OCI-LY1 (cell line): Measurements from ENCODE around the gene CFAP251.

ENCODE experiments used
- H2AFZ ChIP-seq: fragments of 200-600 bp; sonication (generic), shearing (Covaris generic); 2 replicates; pipeline ENCODE4 v1.6.0; 2014; ENCODE audit warnings: antibody characterized with exemption, mild to moderate bottlenecking, low read length
- H3F3A ChIP-seq: fragments of 200-600 bp; sonication (generic), shearing (Covaris generic); 2 replicates; pipeline ENCODE4 v1.6.0; 2014; ENCODE audit warnings: mild to moderate bottlenecking, antibody characterized with exemption, low read length, moderate library complexity; ENCODE audit not compliant: insufficient read depth
- H3K27ac ChIP-seq: fragments of 200-600 bp; sonication (generic); 2 replicates; pipeline ENCODE4 v1.5.1; 2014; ENCODE audit warnings: low read length, mixed run types, mild to moderate bottlenecking, low read depth; ENCODE audit not compliant: poor library complexity, severe bottlenecking
- H3K27me3 ChIP-seq: fragments of 200-600 bp; sonication (generic); 2 replicates; pipeline ENCODE4 v1.6.0; 2014; ENCODE audit warnings: antibody characterized with exemption, mild to moderate bottlenecking, low read length, moderate library complexity; ENCODE audit not compliant: insufficient read depth
- H3K36me3 ChIP-seq: fragments of 200-600 bp; sonication (generic); 2 replicates; pipeline ENCODE4 v1.6.1; 2014; ENCODE audit warnings: mild to moderate bottlenecking, antibody characterized with exemption, low read length, moderate library complexity, mixed read lengths; ENCODE audit not compliant: insufficient read depth
- H3K4me1 ChIP-seq: fragments of 200-600 bp; sonication (generic); 2 replicates; pipeline ENCODE4 v1.5.1; 2014; ENCODE audit warnings: mild to moderate bottlenecking, low read length, moderate library complexity; ENCODE audit not compliant: insufficient read depth, severe bottlenecking
- H3K4me2 ChIP-seq: fragments of 200-600 bp; sonication (generic), shearing (Covaris generic); 2 replicates; pipeline ENCODE4 v1.6.1; 2014; ENCODE audit warnings: low read length
- H3K4me3 ChIP-seq: fragments of 200-600 bp; sonication (generic); 2 replicates; pipeline ENCODE4 v1.5.1; 2014; ENCODE audit warnings: low read length, low read depth, mild to moderate bottlenecking, mixed read lengths; ENCODE audit not compliant: poor library complexity, severe bottlenecking
- H3K79me2 ChIP-seq: fragments of 200-600 bp; shearing (Covaris generic); 2 replicates; pipeline ENCODE4 v1.6.1; 2016; ENCODE audit warnings: mixed run types, low read length, mixed read lengths; ENCODE audit not compliant: insufficient read depth
- H3K9ac ChIP-seq: fragments of 200-600 bp; sonication (generic), shearing (Covaris generic); 2 replicates; pipeline ENCODE4 v1.6.1; 2014; ENCODE audit warnings: mild to moderate bottlenecking, low read length, mixed read lengths
- H3K9me2 ChIP-seq: fragments of 200-600 bp; sonication (generic), shearing (Covaris generic); 2 replicates; pipeline ENCODE4 v1.6.1; 2014; ENCODE audit warnings: low read depth, mild to moderate bottlenecking, low read length, mixed read lengths
- H3K9me3 ChIP-seq: fragments of 200-600 bp; shearing (Covaris generic); 2 replicates; pipeline ENCODE4 v1.6.1; 2014; ENCODE audit warnings: low read length, mixed read lengths
- H4K20me1 ChIP-seq: fragments of 200-600 bp; sonication (generic), shearing (Covaris generic); 2 replicates; pipeline ENCODE4 v1.6.0; 2016; ENCODE audit warnings: mild to moderate bottlenecking, low read length; ENCODE audit not compliant: insufficient read depth
- CTCF ChIP-seq: fragments of 200-600 bp; sonication (generic), shearing (Covaris generic); IDR thresholded peaks from 2 replicates; pipeline ENCODE4 v1.5.1; 2017; ENCODE audit warnings: mild to moderate bottlenecking, antibody characterized with exemption, low read length, moderate library complexity, mixed read lengths
- EZH2 ChIP-seq: fragments of 200-600 bp; sonication (generic), shearing (Covaris generic); IDR thresholded peaks from 2 replicates; pipeline ENCODE4 v1.8.0; 2017; ENCODE audit warnings: borderline replicate concordance, mixed run types, mild to moderate bottlenecking, antibody characterized with exemption, low read length, moderate library complexity, mixed read lengths

The CFAP251 gene

DNA sequence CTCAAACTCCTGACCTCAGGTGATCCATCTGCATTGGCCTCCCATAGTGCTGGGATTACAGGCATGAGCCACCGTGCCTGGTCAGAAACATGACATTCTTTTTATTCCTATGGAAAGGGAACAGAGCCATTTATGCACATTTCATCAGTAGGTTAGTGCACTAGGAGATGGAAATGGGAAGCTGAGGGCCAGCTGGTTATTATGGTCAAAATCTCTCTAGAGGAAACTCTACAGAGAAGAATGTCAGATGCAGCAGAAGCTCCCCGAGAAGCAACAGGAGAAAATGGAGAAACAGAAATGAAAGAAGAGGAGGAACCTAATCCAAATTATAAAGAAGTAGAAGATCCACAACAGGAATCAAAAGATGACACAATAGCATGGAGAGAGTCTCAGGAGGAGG lies 2.7 kb downstream of the CFAP251 start:
- Histone ChIP-seq H4K20me1 (no peaks in the 10 kb centered on the region), H3K9me3 (no peaks in the 10 kb centered on the region), H3F3A (peaks cover 7% of the 10 kb centered on the region), H3K9ac (no peak overlapping the region), H3K79me2 (no peaks in the 10 kb centered on the region), H3K27ac (no peak overlapping the region), H3K36me3 (peaks cover 10% of the 10 kb centered on the region; the same call in 1 of the 2 replicates), H3K4me1 (peaks cover 35% of the 10 kb centered on the region), H3K27me3 (no peaks in the 10 kb centered on the region), H3K4me2 (no peak overlapping the region), H3K4me3 (no peak overlapping the region), H2AFZ (no peak overlapping the region), H3K9me2 (no peaks in the 10 kb centered on the region)
- no peak for TF ChIP-seq EZH2
- TF ChIP-seq CTCF, result no peak

DNA sequence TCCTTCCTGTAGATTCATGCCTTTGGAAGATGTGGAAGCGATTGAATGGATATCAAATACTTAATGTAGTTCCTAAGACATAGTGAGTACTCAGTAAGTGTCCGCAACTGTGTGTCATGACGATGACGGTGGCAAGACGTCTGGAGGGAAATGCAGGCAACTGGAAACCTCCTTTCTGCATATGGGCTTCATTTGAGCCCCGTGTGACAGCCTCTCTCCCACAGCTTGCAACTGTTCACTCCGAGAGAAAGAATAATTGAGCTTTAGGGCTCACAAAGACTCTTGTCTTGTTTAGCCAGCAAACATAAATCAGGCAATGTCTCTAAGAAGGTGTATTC lies 6.9 kb downstream of the CFAP251 start:
- Histone ChIP-seq H3K27ac (no peak overlapping the region), H4K20me1 (no peaks in the 10 kb centered on the region), H2AFZ (no peak overlapping the region), H3K4me1 (peaks cover 16% of the 10 kb centered on the region), H3K4me2 (no peak overlapping the region), H3K9me3 (no peaks in the 10 kb centered on the region), H3K79me2 (no peaks in the 10 kb centered on the region), H3K36me3 (no peaks in the 10 kb centered on the region), H3K27me3 (no peaks in the 10 kb centered on the region), H3K4me3 (no peak overlapping the region), H3F3A (no peaks in the 10 kb centered on the region), H3K9me2 (no peaks in the 10 kb centered on the region), H3K9ac (no peak overlapping the region)
- TF ChIP-seq EZH2, result no peak
- no peak for TF ChIP-seq CTCF

- Histone ChIP-seq H3K27me3 (no peaks in the 10 kb centered on the region), H3K36me3 (no peaks in the 10 kb centered on the region), H3K9me3 (no peaks in the 10 kb centered on the region), H3K79me2 (no peaks in the 10 kb centered on the region), H3K4me1 (peaks cover 26% of the 10 kb centered on the region), H3K27ac (peak overlapping the region; percentile 64), H4K20me1 (no peaks in the 10 kb centered on the region), H3K9ac (no peak overlapping the region; the same call in 1 of the 2 replicates), H3K9me2 (no peaks in the 10 kb centered on the region), H2AFZ (no peak overlapping the region), H3F3A (no peaks in the 10 kb centered on the region), H3K4me3 (no peak overlapping the region), H3K4me2 (peak overlapping the region; percentile 18; the same call in 1 of the 2 replicates)
- TF ChIP-seq EZH2, result no peak
- no peak for TF ChIP-seq CTCF
Measured at GRCh38 chr12:121926874-121927706, 8.7 kb downstream of the CFAP251 start.
